ENCODE measurements around the gene SMIM14. TPM values are rescaled to one million over a fixed set of nuclear protein-coding genes. Genes with fewer than 3 reads are reported as not detected.
"Not testable (repeated sequence)": the region's sequence is repeated elsewhere in the genome, so short reads cannot be mapped to it uniquely, and the experiment has no call there.

SMIM14 gene
- total and polyA plus RNA-seq, 4 donors, result 28.5 to 72.1 (median 56.3) TPM

DNA sequence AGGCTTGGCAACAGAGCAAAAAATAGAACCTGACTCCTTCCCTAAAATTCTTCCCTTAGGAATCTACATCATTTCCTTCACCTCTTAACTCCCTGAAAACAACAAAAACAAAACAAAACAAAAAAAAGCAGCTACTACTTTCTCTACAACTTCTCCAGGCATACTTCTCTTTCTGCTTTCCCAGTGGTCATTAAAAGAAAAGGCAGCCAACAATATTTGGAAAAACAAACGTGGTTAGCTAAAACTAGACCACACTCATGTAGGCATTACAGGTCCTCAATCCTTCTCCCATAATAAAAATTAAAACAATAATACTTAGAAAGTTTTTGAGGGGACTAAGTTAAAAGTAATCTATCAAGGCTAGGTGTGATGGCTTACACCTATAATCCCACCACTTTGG is 29.0 kb upstream of the SMIM14 start:
- Histone ChIP-seq H3K27me3 (ENCODE audit: control insufficient read depth in 1 of 2, insufficient read depth in 2 of 2, low read length in 1 of 2) (no peaks in the 10 kb centered on the region), H3K4me3 (ENCODE audit: low read length in 2 of 2) (no peak overlapping the region), H3K4me1 (ENCODE audit: control insufficient read depth in 1 of 2, insufficient read depth in 2 of 2, low read length in 2 of 2) (no peaks in the 10 kb centered on the region), H3K27ac (ENCODE audit: low read depth in 1 of 2, low read length in 2 of 2) (no peak overlapping the region), H3K36me3 (ENCODE audit: control insufficient read depth in 1 of 2, insufficient read depth in 2 of 2, low read length in 1 of 2) (no peaks in the 10 kb centered on the region), H3K9me3 (ENCODE audit: control insufficient read depth, low read length) (no peaks in the 10 kb centered on the region)
- intact Hi-C loops (cut with DNase I), result no loop called here
- DNase-seq (no peak), ATAC-seq (ENCODE audit: low FRiP score) (no peak)
- WGBS, 2 donors, result 24 to 32% methylated on average over 1 of the region's 1 CpG

DNA sequence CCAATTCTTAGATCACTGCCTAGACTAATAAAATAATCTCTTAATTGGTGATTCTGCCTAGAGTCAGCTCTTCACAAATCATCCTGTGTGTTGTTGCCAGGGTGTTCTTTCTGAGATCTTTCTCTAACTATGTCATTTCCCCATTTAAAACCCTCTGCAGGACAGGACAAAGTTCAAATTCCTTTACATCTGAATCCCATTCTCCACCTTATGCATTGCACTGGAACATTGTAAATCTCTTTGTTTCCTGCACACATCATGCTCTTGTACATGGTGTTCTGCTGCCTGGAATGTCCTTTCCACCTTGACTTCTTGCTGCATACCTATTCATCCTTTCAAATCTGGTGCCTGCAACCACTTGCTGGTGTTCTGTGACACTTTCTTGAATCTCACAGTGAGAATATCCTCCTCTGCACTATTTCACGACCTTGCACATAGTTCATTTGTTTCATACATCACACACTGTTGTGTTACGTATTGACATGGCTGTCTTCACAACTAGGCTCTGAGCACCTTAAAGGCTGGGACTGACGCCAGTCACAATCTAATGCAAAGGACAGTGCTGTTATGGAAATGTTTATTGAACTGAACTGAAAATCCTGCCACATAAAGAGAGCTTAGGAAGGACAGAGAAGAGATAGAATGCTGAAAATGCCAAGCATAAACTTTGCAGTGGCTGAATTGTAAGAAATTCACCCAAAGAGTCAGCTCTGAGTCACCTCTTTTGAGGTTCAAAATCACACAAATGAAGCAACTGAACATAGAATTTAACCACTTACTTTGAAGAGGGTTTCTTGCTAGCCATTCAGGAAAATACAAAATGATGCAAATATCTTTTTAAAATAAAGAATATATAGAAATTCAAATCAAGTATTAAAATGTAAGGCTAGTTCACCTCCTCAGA is 26.4 kb upstream of the SMIM14 start:
- Histone ChIP-seq H3K36me3 (ENCODE audit: control insufficient read depth in 1 of 2, insufficient read depth in 2 of 2, low read length in 1 of 2) (no peaks in the 10 kb centered on the region), H3K27me3 (ENCODE audit: control insufficient read depth in 1 of 2, insufficient read depth in 2 of 2, low read length in 1 of 2) (no peaks in the 10 kb centered on the region), H3K4me1 (ENCODE audit: control insufficient read depth in 1 of 2, insufficient read depth in 2 of 2, low read length in 2 of 2) (no peaks in the 10 kb centered on the region), H3K27ac (ENCODE audit: low read depth in 1 of 2, low read length in 2 of 2) (no peak overlapping the region), H3K4me3 (ENCODE audit: low read length in 2 of 2) (no peak overlapping the region), H3K9me3 (ENCODE audit: control insufficient read depth, low read length) (no peaks in the 10 kb centered on the region)
- WGBS, 2 donors, result 63 to 66% methylated on average over 3 of the region's 3 CpGs
- DNase-seq, result no peak
- intact Hi-C loops (cut with DNase I), result no loop called here
- no peak for ATAC-seq (ENCODE audit: low FRiP score)

DNA sequence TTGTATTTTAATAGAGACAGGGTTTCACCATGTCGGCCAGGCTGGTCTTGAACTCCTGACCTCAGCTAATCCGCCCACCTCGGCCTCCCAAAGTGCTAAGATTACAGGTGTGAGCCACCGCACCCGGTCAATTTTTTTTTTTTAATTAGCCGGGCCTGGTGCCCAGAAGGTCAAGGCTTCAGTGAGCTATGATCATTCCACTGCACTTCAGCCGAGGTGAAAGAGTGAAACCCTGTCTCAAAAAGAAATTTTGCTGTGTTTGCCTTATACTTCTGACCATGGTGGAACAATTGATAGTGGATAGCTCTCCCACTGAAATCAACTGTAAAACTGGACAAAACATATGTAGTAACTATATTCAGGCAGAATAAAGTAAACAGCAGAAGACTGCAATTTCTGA is 24.0 kb upstream of the SMIM14 start:
- no peaks in the 10 kb centered on the region for H3K27me3 ChIP-seq (ENCODE audit: control insufficient read depth in 1 of 2, insufficient read depth in 2 of 2, low read length in 1 of 2)
- 91 to 93% methylated on average over 7 of the region's 7 CpGs for WGBS, 2 donors
- DNase-seq (no peak), ATAC-seq (ENCODE audit: low FRiP score) (no peak)
- H3K4me1 ChIP-seq (ENCODE audit: control insufficient read depth in 1 of 2, insufficient read depth in 2 of 2, low read length in 2 of 2), result no peaks in the 10 kb centered on the region
- no peaks in the 10 kb centered on the region for H3K36me3 ChIP-seq (ENCODE audit: control insufficient read depth in 1 of 2, insufficient read depth in 2 of 2, low read length in 1 of 2)
- H3K27ac ChIP-seq (ENCODE audit: low read depth in 1 of 2, low read length in 2 of 2), result no peak overlapping the region
- intact Hi-C loops (cut with DNase I), result no loop called here
- no peak overlapping the region for H3K4me3 ChIP-seq (ENCODE audit: low read length in 2 of 2)
- H3K9me3 ChIP-seq (ENCODE audit: control insufficient read depth, low read length), result no peaks in the 10 kb centered on the region

DNA sequence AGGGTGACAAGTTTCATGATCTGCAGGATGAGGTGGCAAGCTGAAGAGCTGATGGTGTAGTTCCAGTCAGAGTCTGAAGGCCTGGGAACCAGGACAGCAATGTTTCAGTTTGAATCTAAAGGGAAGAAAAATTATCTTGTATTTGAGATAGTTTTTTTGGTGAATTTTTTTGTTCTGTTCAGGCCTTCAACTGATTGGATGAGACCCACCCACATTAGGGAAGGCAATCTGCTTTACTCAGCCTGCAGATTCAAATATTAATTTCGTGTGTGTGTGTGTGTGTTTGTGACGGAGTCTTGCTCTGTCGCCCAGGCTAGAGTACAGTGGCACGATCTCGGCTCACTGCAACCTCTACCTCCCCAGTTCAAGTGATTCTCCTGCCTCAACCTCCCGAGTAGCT is 22.1 kb upstream of the SMIM14 start:
- no peak overlapping the region for H3K4me3 ChIP-seq (ENCODE audit: low read length in 2 of 2)
- intact Hi-C loops (cut with DNase I), result no loop called here
- H3K9me3 ChIP-seq (ENCODE audit: control insufficient read depth, low read length), result no peaks in the 10 kb centered on the region
- WGBS, 2 donors, result 93 to 95% methylated on average over 6 of the region's 6 CpGs
- ATAC-seq (ENCODE audit: low FRiP score) (no peak), DNase-seq (no peak)
- H3K4me1 ChIP-seq (ENCODE audit: control insufficient read depth in 1 of 2, insufficient read depth in 2 of 2, low read length in 2 of 2), result no peaks in the 10 kb centered on the region
- H3K27ac ChIP-seq (ENCODE audit: low read depth in 1 of 2, low read length in 2 of 2), result no peak overlapping the region
- no peaks in the 10 kb centered on the region for H3K36me3 ChIP-seq (ENCODE audit: control insufficient read depth in 1 of 2, insufficient read depth in 2 of 2, low read length in 1 of 2)
- no peaks in the 10 kb centered on the region for H3K27me3 ChIP-seq (ENCODE audit: control insufficient read depth in 1 of 2, insufficient read depth in 2 of 2, low read length in 1 of 2)

DNA sequence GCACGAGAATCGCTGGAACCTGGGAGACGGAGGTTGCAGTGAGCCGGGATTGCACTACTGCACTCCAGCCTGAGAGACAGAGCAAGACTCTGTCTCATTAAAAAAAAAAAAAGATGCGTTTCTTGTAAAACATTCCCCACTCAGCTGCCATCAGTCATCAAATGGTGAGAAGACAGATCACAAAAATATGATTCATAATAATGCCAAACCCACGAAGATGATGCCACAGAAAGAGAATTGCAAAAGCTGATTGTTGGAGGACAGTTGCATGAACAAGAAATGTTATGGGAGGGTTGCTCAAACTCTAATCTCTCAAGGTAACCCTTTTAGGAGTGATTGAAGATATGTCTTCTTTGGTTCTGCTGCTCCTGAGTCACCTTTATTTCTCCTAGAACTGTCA is 21.4 kb upstream of the SMIM14 start:
- intact Hi-C loops (cut with DNase I), result no loop called here
- no peaks in the 10 kb centered on the region for H3K36me3 ChIP-seq (ENCODE audit: control insufficient read depth in 1 of 2, insufficient read depth in 2 of 2, low read length in 1 of 2)
- ATAC-seq (ENCODE audit: low FRiP score) (no peak), DNase-seq (no peak)
- H3K4me3 ChIP-seq (ENCODE audit: low read length in 2 of 2), result no peak overlapping the region
- WGBS, 2 donors, result 88 to 89% methylated on average over 6 of the region's 6 CpGs
- H3K4me1 ChIP-seq (ENCODE audit: control insufficient read depth in 1 of 2, insufficient read depth in 2 of 2, low read length in 2 of 2), result no peaks in the 10 kb centered on the region
- H3K27ac ChIP-seq (ENCODE audit: low read depth in 1 of 2, low read length in 2 of 2), result no peak overlapping the region
- H3K9me3 ChIP-seq (ENCODE audit: control insufficient read depth, low read length), result no peaks in the 10 kb centered on the region
- no peaks in the 10 kb centered on the region for H3K27me3 ChIP-seq (ENCODE audit: control insufficient read depth in 1 of 2, insufficient read depth in 2 of 2, low read length in 1 of 2)

DNA sequence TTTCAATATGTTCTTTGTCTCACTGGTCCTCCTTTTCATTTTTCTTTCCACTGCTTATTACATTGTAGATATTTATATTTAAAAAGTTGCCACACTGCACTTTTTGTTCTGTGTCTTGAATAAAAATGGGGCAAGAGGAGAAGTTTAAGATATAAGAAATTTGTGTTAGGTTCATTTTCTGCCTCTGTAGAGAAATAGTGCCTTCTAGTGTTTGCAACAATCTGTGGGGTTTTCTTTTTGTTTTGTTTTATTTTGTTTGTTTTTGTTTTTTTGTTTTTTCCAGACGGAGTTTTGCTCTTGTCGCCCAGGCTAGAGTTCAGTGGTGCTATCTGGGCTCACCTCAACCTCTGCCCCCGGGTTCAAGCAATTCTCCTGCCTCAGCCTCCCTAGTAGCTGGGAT is 20.1 kb upstream of the SMIM14 start:
- WGBS, 2 donors, result 71 to 75% methylated on average over 3 of the region's 3 CpGs
- Histone ChIP-seq H3K4me3 (ENCODE audit: low read length in 2 of 2) (no peak overlapping the region), H3K27me3 (ENCODE audit: control insufficient read depth in 1 of 2, insufficient read depth in 2 of 2, low read length in 1 of 2) (no peaks in the 10 kb centered on the region), H3K9me3 (ENCODE audit: control insufficient read depth, low read length) (no peaks in the 10 kb centered on the region), H3K27ac (ENCODE audit: low read depth in 1 of 2, low read length in 2 of 2) (no peak overlapping the region), H3K4me1 (ENCODE audit: control insufficient read depth in 1 of 2, insufficient read depth in 2 of 2, low read length in 2 of 2) (no peaks in the 10 kb centered on the region), H3K36me3 (ENCODE audit: control insufficient read depth in 1 of 2, insufficient read depth in 2 of 2, low read length in 1 of 2) (no peaks in the 10 kb centered on the region)
- intact Hi-C loops (cut with DNase I), result loop anchor here (2.0 to 5.0 kb wide), 2 partner anchors 190 to 191 kb away; no protein-coding TSS in a partner anchor
- DNase-seq (no peak), ATAC-seq (ENCODE audit: low FRiP score) (no peak)

DNA sequence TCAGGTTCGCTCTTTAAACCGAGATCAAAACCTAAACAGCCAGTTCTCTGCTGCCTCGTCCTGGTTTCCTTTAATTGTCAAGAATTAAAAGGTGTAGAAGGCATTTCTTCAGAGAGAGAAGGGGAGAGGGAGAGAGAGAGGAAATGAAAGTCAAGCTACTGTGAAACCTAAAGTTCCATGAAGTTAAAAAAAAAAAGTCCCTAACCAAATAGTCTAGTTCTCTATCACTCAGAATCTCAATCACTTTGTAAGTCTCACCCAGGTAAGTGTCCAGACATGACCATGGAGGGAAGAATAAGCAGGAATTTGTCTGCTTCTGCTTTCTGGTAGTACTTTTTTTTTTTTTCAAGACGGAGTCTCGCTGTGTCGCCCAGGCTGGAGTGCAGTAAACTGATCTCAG is 18.8 kb upstream of the SMIM14 start:
- 91 to 92% methylated on average over 6 of the region's 6 CpGs for WGBS, 2 donors
- no peak for DNase-seq
- H3K36me3 ChIP-seq (ENCODE audit: control insufficient read depth in 1 of 2, insufficient read depth in 2 of 2, low read length in 1 of 2), result no peaks in the 10 kb centered on the region
- H3K9me3 ChIP-seq (ENCODE audit: control insufficient read depth, low read length), result no peaks in the 10 kb centered on the region
- H3K4me3 ChIP-seq (ENCODE audit: low read length in 2 of 2), result no peak overlapping the region
- no peak overlapping the region for H3K27ac ChIP-seq (ENCODE audit: low read depth in 1 of 2, low read length in 2 of 2)
- H3K27me3 ChIP-seq (ENCODE audit: control insufficient read depth in 1 of 2, insufficient read depth in 2 of 2, low read length in 1 of 2), result no peaks in the 10 kb centered on the region
- H3K4me1 ChIP-seq (ENCODE audit: control insufficient read depth in 1 of 2, insufficient read depth in 2 of 2, low read length in 2 of 2), result no peaks in the 10 kb centered on the region
- intact Hi-C loops (cut with DNase I), result loop anchor here in 1 of 2 donors (5.0 kb wide), 1 partner anchor 190 kb away; no protein-coding TSS in a partner anchor
- no peak for ATAC-seq (ENCODE audit: low FRiP score)

DNA sequence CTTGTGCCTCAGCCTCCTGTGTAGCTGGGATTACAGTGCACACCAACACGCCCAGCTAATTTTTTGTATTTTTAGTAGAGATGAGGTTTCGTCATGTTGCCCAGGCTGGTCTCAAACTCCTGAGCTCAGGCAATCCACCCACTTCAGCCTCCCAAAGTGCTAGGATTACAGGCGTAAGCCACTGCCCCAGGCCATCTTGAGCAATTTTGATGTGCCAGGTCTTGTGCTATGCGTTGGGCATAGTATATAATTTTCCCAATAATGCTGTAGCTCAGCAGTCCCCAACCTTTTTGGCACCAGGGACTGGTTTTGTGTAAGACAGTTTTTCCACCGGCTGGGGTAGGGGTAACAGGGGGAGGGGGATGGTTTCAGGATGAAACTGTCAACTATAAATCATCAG is 18.0 kb upstream of the SMIM14 start:
- ATAC-seq (ENCODE audit: low FRiP score), result not testable (repeated sequence)
- 91 to 93% methylated on average over 5 of the region's 5 CpGs for WGBS, 2 donors

DNA sequence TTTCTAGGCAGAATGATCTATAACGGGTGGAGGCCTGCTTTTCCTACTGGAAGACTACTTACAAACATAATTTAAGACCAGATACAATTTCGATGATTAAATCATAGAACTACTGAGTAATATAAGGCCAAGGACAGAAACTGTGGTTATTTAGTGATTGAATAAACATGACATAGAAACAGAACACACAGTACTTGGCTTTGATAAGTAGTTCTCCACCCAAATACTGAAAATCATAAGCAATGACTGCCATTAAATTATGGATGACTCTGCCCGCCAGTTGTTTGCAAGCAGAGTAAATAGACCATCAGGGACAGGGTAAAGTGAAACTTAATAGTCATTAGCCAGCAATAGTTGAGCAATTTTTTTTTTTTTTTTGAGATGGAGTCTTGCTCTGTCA is 17.2 kb upstream of the SMIM14 start:
- H3K4me1 ChIP-seq (ENCODE audit: control insufficient read depth in 1 of 2, insufficient read depth in 2 of 2, low read length in 2 of 2), result no peaks in the 10 kb centered on the region
- intact Hi-C loops (cut with DNase I), result loop anchor here in 1 of 2 donors (5.0 kb wide), 1 partner anchor 189 kb away; no protein-coding TSS in a partner anchor
- peak; percentile 78 for ATAC-seq (ENCODE audit: low FRiP score)
- 87 to 92% methylated on average over 3 of the region's 3 CpGs for WGBS, 2 donors
- H3K9me3 ChIP-seq (ENCODE audit: control insufficient read depth, low read length), result no peaks in the 10 kb centered on the region
- no peaks in the 10 kb centered on the region for H3K36me3 ChIP-seq (ENCODE audit: control insufficient read depth in 1 of 2, insufficient read depth in 2 of 2, low read length in 1 of 2)
- no peaks in the 10 kb centered on the region for H3K27me3 ChIP-seq (ENCODE audit: control insufficient read depth in 1 of 2, insufficient read depth in 2 of 2, low read length in 1 of 2)
- H3K4me3 ChIP-seq (ENCODE audit: low read length in 2 of 2), result no peak overlapping the region
- no peak overlapping the region for H3K27ac ChIP-seq (ENCODE audit: low read depth in 1 of 2, low read length in 2 of 2)
- no peak for DNase-seq

More for the DNA sequence above, 18.0 kb upstream of the SMIM14 start:
- not testable (repeated sequence) for H3K4me1 ChIP-seq (ENCODE audit: control insufficient read depth in 1 of 2, insufficient read depth in 2 of 2, low read length in 2 of 2); H3K27me3 ChIP-seq (ENCODE audit: control insufficient read depth in 1 of 2, insufficient read depth in 2 of 2, low read length in 1 of 2); H3K4me3 ChIP-seq (ENCODE audit: low read length in 2 of 2); H3K36me3 ChIP-seq (ENCODE audit: control insufficient read depth in 1 of 2, insufficient read depth in 2 of 2, low read length in 1 of 2); DNase-seq; H3K9me3 ChIP-seq (ENCODE audit: control insufficient read depth, low read length); H3K27ac ChIP-seq (ENCODE audit: low read depth in 1 of 2, low read length in 2 of 2)
- intact Hi-C loops (cut with DNase I), result loop anchor here in 1 of 2 donors (5.0 kb wide), 1 partner anchor 189 kb away; no protein-coding TSS in a partner anchor
